PC-9 (cell line): ENCODE data around the gene ZBTB6. TPM values are rescaled to one million over a fixed set of nuclear protein-coding genes. Genes with fewer than 3 reads are reported as not detected.
A peak's percentile ranks its signal among the peaks of the same experiment; 100 is the strongest.

Experiments
- BruUV-seq: library from RNA; stranded (reverse); fragments of 400-500 nt; replicated peaks from 2 replicates; lab custom pipeline; 2021; lab: Mats Ljungman, UMichigan
- CTCF ChIA-PET: fragments of 300-600 bp; sonication (Branson Sonifier 250); formaldehyde crosslinking; loops from one replicate; lab custom pipeline; 2022; ENCODE audit warnings: antibody characterized with exemption; lab: Charles Lee
- POLR2A ChIA-PET: fragments of 300-600 bp; sonication (Branson Sonifier 250); formaldehyde crosslinking; loops from one replicate; lab custom pipeline; 2022; ENCODE audit warnings: antibody characterized with exemption; ENCODE audit not compliant: unreplicated experiment; lab: Charles Lee
- DNase-seq, 2 experiments: peaks; one replicate each; pipeline versions ENCODE4 v3.0.0 to v3.0.0-alpha.2; 2015 to 2022; ENCODE audit warnings: mixed read lengths in 1 of 2
- H2AFZ ChIP-seq: fragments of 200-600 bp; sonication (generic); 2 replicates; pipeline ENCODE4 v1.8.1; 2017; ENCODE audit warnings: antibody characterized with exemption
- H3F3A ChIP-seq: fragments of 200-600 bp; sonication (generic); 2 replicates; pipeline ENCODE4 v1.8.1; 2017; ENCODE audit warnings: antibody characterized with exemption, mild to moderate bottlenecking, low read depth; ENCODE audit not compliant: insufficient read depth
- H3K27ac ChIP-seq: fragments of 200-600 bp; sonication (generic); 2 replicates; pipeline ENCODE4 v1.6.1; 2016; ENCODE audit warnings: mixed run types
- H3K27me3 ChIP-seq: fragments of 200-600 bp; sonication (generic); 2 replicates; pipeline ENCODE4 v1.6.1; 2016; ENCODE audit warnings: low read depth, mixed run types; ENCODE audit not compliant: insufficient read depth
- H3K36me3 ChIP-seq: fragments of 200-600 bp; sonication (generic); 2 replicates; pipeline ENCODE4 v1.6.1; 2016; ENCODE audit warnings: low read depth, mixed run types
- H3K4me1 ChIP-seq: fragments of 200-600 bp; sonication (generic); replicated peaks from 2 replicates; pipeline ENCODE4 v1.6.1; 2016; ENCODE audit warnings: mixed run types; ENCODE audit not compliant: insufficient read depth
- H3K4me2 ChIP-seq: fragments of 200-600 bp; sonication (generic); 2 replicates; pipeline ENCODE4 v1.6.1; 2017; ENCODE audit warnings: mixed run types
- H3K4me3 ChIP-seq: fragments of 200-600 bp; sonication (generic); 2 replicates; pipeline ENCODE4 v1.6.1; 2016; ENCODE audit warnings: mixed run types
- H3K79me2 ChIP-seq: fragments of 200-600 bp; sonication (generic); 2 replicates; pipeline ENCODE4 v1.6.1; 2017; ENCODE audit warnings: low read depth, mixed run types
- H3K9me2 ChIP-seq: fragments of 200-600 bp; sonication (generic); 2 replicates; pipeline ENCODE4 v1.8.1; 2017; ENCODE audit warnings: mild to moderate bottlenecking; ENCODE audit not compliant: insufficient read depth
- H3K9me3 ChIP-seq: fragments of 200-600 bp; sonication (generic); 2 replicates; pipeline ENCODE4 v1.8.1; 2016; ENCODE audit warnings: low read depth; ENCODE audit not compliant: insufficient read depth
- H4K20me1 ChIP-seq: fragments of 200-600 bp; sonication (generic); 2 replicates; pipeline ENCODE4 v1.8.1; 2017; ENCODE audit not compliant: insufficient read depth
- CTCF ChIP-seq: fragments of 200-600 bp; sonication (generic); conservative IDR thresholded peaks from 2 replicates; pipeline ENCODE4 v1.6.1; 2017; ENCODE audit warnings: mixed run types, antibody characterized with exemption, mild to moderate bottlenecking, moderate library complexity
- EZH2 ChIP-seq: fragments of 200-600 bp; sonication (generic); IDR thresholded peaks from 2 replicates; pipeline ENCODE4 v1.8.0; 2017; ENCODE audit warnings: antibody characterized with exemption, low read depth
- intact Hi-C: fragments of 100-400 bp; cut with micrococcal nuclease; formaldehyde crosslinking; loops from one replicate; pipeline ENCODE4 v1.10.0; 2022; ENCODE audit not compliant: unreplicated experiment
- total RNA-seq: library from RNA; stranded (reverse); gene quantifications from 2 replicates; pipeline ENCODE4 v1.2.3, GENCODE V29; 2021

Gene ZBTB6
- total RNA-seq, 1 experiment from 2014 or later, result 8.7 TPM

- H3K9me3 ChIP-seq, result no peaks in the 10 kb centered on the region
- no peaks in the 10 kb centered on the region for H3K9me2 ChIP-seq
- H4K20me1 ChIP-seq, result peaks cover 35% of the 10 kb centered on the region
- peaks cover 47% of the 10 kb centered on the region for H3K79me2 ChIP-seq
- no peaks in the 10 kb centered on the region for H3K27me3 ChIP-seq
- H3K4me2 ChIP-seq, result peak within 1 kb of the TSS; percentile 85
- DNase-seq, result peak; percentile 94 to 99
- peak within 1 kb of the TSS; percentile 70 for H2AFZ ChIP-seq
- intact Hi-C loops, result loop anchor here (1.0 to 2.0 kb wide), 2 partner anchors 10 to 14 kb away; partner anchors contain the start of gene ZBTB26
- peak within 1 kb of the TSS; percentile 81 for H3K27ac ChIP-seq
- H3K4me3 ChIP-seq, result peak within 1 kb of the TSS; percentile 89
- CTCF ChIA-PET, result interaction anchor here (0.7 to 0.9 kb wide), 2 partner anchors 9 to 321 kb away, joined by 3 to 4 read pairs; partner anchors contain the start of gene ZBTB26
- TF ChIP-seq EZH2 (no peak), CTCF (no peak)
- peaks cover 6% of the 10 kb centered on the region; the same call in 1 of the 2 replicates for H3K36me3 ChIP-seq
- H3F3A ChIP-seq, result peaks cover 16% of the 10 kb centered on the region; the same call in 1 of the 2 replicates
- no TSS peak for BruUV-seq
- POLR2A ChIA-PET, result interaction anchor here (0.5 to 1.2 kb wide), 12 partner anchors 8 to 1001 kb away, joined by 3 to 25 read pairs (median 4); partner anchors contain the start of genes RC3H2, ZBTB26 and ZBTB6
- peaks cover 30% of the 10 kb centered on the region for H3K4me1 ChIP-seq
Observed at GRCh38 chr9:122940749-122941581, 27.8 kb upstream of the ZBTB6 start, which contains the start of gene RABGAP1. Gene RABGAP1, plus strand, starts transcription at chr9:122941020. Its CDS starts 16,040 bp downstream, at chr9:122957060.

- intact Hi-C loops, result loop anchor here (2.0 kb wide), 1 partner anchor 14 kb away; no protein-coding TSS in a partner anchor
- POLR2A ChIA-PET, result interaction anchor here (0.6 to 1.2 kb wide), 11 partner anchors 8 to 1001 kb away, joined by 3 to 25 read pairs (median 5); partner anchors contain the start of genes RC3H2, ZBTB26 and ZBTB6
Observed at GRCh38 chr9:122940454-122940748, 27.3 kb upstream of the ZBTB6 start.

More at GRCh38 chr9:122940454-122940748, 27.3 kb upstream of the ZBTB6 start:
- Histone ChIP-seq H2AFZ (peak overlapping the region; percentile 70), H3K4me2 (peak overlapping the region; percentile 79), H3K4me1 (peaks cover 24% of the 10 kb centered on the region), H3K79me2 (peaks cover 46% of the 10 kb centered on the region), H3F3A (peaks cover 16% of the 10 kb centered on the region; the same call in 1 of the 2 replicates), H3K9me3 (no peaks in the 10 kb centered on the region), H4K20me1 (peaks cover 37% of the 10 kb centered on the region), H3K27ac (peak overlapping the region; percentile 38), H3K27me3 (no peaks in the 10 kb centered on the region), H3K9me2 (no peaks in the 10 kb centered on the region), H3K36me3 (0 out of 2 replicates have a peak, but pooled peaks cover under 1% of the 10 kb centered on the region), H3K4me3 (peak overlapping the region; percentile 56)
- CTCF ChIA-PET, result interaction anchor here (0.7 to 0.9 kb wide), 2 partner anchors 9 to 321 kb away, joined by 3 to 4 read pairs; partner anchors contain the start of gene ZBTB26
- DNase-seq, result no peak
- TF ChIP-seq CTCF (no peak), EZH2 (no peak)
- BruUV-seq, result TSS peak; percentile 87
